SK-N-SH (cell line): Measurements from ENCODE around the gene CLDN18. TPM values are rescaled to one million over a fixed set of nuclear protein-coding genes. Genes with fewer than 3 reads are reported as not detected.

ENCODE experiments used
- CTCF ChIA-PET: fragments of 300-600, 350-600 bp; formaldehyde crosslinking; extraction: SDS; loops from one replicate; lab custom pipeline; 2021; lab: Yijun Ruan, JAX
- POLR2A ChIA-PET: fragments of 350-600 bp; sonication (Branson Sonifier 250); formaldehyde crosslinking; extraction: SDS; loops from one replicate; lab custom pipeline; 2020; ENCODE audit warnings: antibody characterized with exemption, inconsistent platforms; lab: Yijun Ruan, JAX
- DNase-seq: peaks from one replicate; pipeline ENCODE4 v3.0.0; 2012
- H2AFZ ChIP-seq: fragments of 200-600 bp; sonication (generic); 2 replicates; pipeline ENCODE4 v1.8.1; 2016; ENCODE audit warnings: antibody characterized with exemption, mild to moderate bottlenecking, low read depth
- H3F3A ChIP-seq: fragments of 200-600 bp; sonication (generic); replicated peaks from 2 replicates; pipeline ENCODE3; 2016; ENCODE audit warnings: antibody characterized with exemption, mild to moderate bottlenecking; ENCODE audit not compliant: insufficient read depth
- H3K27ac ChIP-seq, 2 experiments: fragments of 200-500 bp in 1 of 2; fragments of 200-600 bp in 1 of 2; sonication (Bioruptor generic) in 1 of 2; sonication (generic), shearing (Covaris generic) in 1 of 2; 2 replicates each; pipeline versions ENCODE4 v1.5.1 to v1.6.1; 2014 to 2016; ENCODE audit warnings: low read depth in 2 of 2, inconsistent platforms in 1 of 2, low read length in 1 of 2, mild to moderate bottlenecking in 1 of 2, mixed read lengths in 1 of 2
- H3K27me3 ChIP-seq: fragments of 200-600 bp; sonication (generic), shearing (Covaris generic); 2 replicates; pipeline ENCODE4 v1.6.1; 2016; ENCODE audit warnings: mixed run types; ENCODE audit not compliant: insufficient read depth
- H3K36me3 ChIP-seq, 2 experiments: fragments of 200-500 bp in 1 of 2; fragments of 200-600 bp in 1 of 2; sonication (Bioruptor generic) in 1 of 2; sonication (generic) in 1 of 2; replicated peaks in 1 of 2; 2 replicates each; pipeline versions ENCODE3 to v1.5.1; 2014 to 2016; ENCODE audit warnings: low read length in 1 of 2, mild to moderate bottlenecking in 1 of 2; ENCODE audit not compliant: insufficient read depth in 2 of 2, control insufficient read depth in 1 of 2
- H3K4me1 ChIP-seq, 2 experiments: fragments of 200-500 bp in 1 of 2; fragments of 200-600 bp in 1 of 2; sonication (Bioruptor generic) in 1 of 2; sonication (generic), shearing (Covaris generic) in 1 of 2; 2 replicates each; pipeline versions ENCODE4 v1.5.1 to v1.6.1; 2014 to 2016; ENCODE audit warnings: low read depth in 1 of 2, low read length in 1 of 2, mixed run types in 1 of 2; ENCODE audit not compliant: insufficient read depth in 2 of 2, control insufficient read depth in 1 of 2
- H3K4me2 ChIP-seq: fragments of 200-600 bp; sonication (generic), shearing (Covaris generic); 2 replicates; pipeline ENCODE4 v1.6.1; 2017; ENCODE audit warnings: mixed run types
- H3K4me3 ChIP-seq, 2 experiments: fragments of 200-500 bp in 1 of 2; fragments of 200-600 bp in 1 of 2; sonication (Bioruptor generic) in 1 of 2; sonication (generic), shearing (Covaris generic) in 1 of 2; 2 replicates each; pipeline versions ENCODE4 v1.5.1 to v1.8.1; 2014 to 2016; ENCODE audit warnings: low read depth in 2 of 2, inconsistent platforms in 1 of 2, low read length in 1 of 2, mild to moderate bottlenecking in 1 of 2, mixed read lengths in 1 of 2, moderate library complexity in 1 of 2
- H3K79me2 ChIP-seq: fragments of 200-600 bp; sonication (generic); 2 replicates; pipeline ENCODE4 v1.8.1; 2017; ENCODE audit warnings: mild to moderate bottlenecking; ENCODE audit not compliant: insufficient read depth
- H3K9ac ChIP-seq: fragments of 200-600 bp; sonication (generic); 2 replicates; pipeline ENCODE4 v1.6.1; 2017; ENCODE audit warnings: mixed run types
- H3K9me2 ChIP-seq: fragments of 200-600 bp; sonication (generic); 2 replicates; pipeline ENCODE4 v1.6.1; 2017; ENCODE audit warnings: mixed run types
- H3K9me3 ChIP-seq: fragments of 200-600 bp; sonication (generic); 2 replicates; pipeline ENCODE4 v1.6.1; 2017; ENCODE audit warnings: mixed run types, mild to moderate bottlenecking, moderate library complexity
- H4K20me1 ChIP-seq: fragments of 200-600 bp; sonication (generic); 2 replicates; pipeline ENCODE4 v1.6.1; 2017; ENCODE audit warnings: mild to moderate bottlenecking, mixed run types; ENCODE audit not compliant: insufficient read depth
- CHD2 ChIP-seq: fragments of 150-350 bp; IDR thresholded peaks from 2 replicates; pipeline ENCODE4 v1.6.1; 2018; ENCODE audit warnings: low read length; ENCODE audit not compliant: partially characterized antibody
- ELF1 ChIP-seq: IDR thresholded peaks from 2 replicates; pipeline ENCODE4 v1.4.0; 2012
- FOXJ3 ChIP-seq: sonication (generic); formaldehyde crosslinking; IDR thresholded peaks from 2 replicates; pipeline ENCODE4 v1.5.1; 2020; ENCODE audit warnings: mild to moderate bottlenecking, missing genetic modification reagents
- FOXM1 ChIP-seq: IDR thresholded peaks from 2 replicates; pipeline ENCODE4 v1.4.0; 2012; ENCODE audit warnings: low read depth, mild to moderate bottlenecking
- GABPA ChIP-seq: IDR thresholded peaks from 2 replicates; pipeline ENCODE4 v1.4.0; 2012; ENCODE audit warnings: low read depth, mild to moderate bottlenecking
- GATA2 ChIP-seq: sonication (generic); formaldehyde crosslinking; IDR thresholded peaks from 2 replicates; pipeline ENCODE4 v1.5.0; 2020; ENCODE audit warnings: mild to moderate bottlenecking, missing genetic modification reagents
- IRF3 ChIP-seq: fragments of 150-350 bp; IDR thresholded peaks from 2 replicates; pipeline ENCODE4 v1.6.1; 2016; ENCODE audit warnings: mild to moderate bottlenecking, low read depth, low read length
- JUND ChIP-seq: IDR thresholded peaks from 2 replicates; pipeline ENCODE4 v1.4.0; 2012
- MAX ChIP-seq: IDR thresholded peaks from 2 replicates; pipeline ENCODE4 v1.4.0; 2012; ENCODE audit warnings: low read depth
- MEF2A ChIP-seq: IDR thresholded peaks from 2 replicates; pipeline ENCODE4 v1.4.0; 2012; ENCODE audit warnings: low read depth, borderline replicate concordance
- MXI1 ChIP-seq: IDR thresholded peaks from 2 replicates; pipeline ENCODE4 v1.6.1; 2012; ENCODE audit warnings: mild to moderate bottlenecking, low read depth, low read length, improper control_type of control experiment
- NFIC ChIP-seq: IDR thresholded peaks from 2 replicates; pipeline ENCODE4 v1.4.0; 2012; ENCODE audit warnings: borderline replicate concordance
- REST ChIP-seq: IDR thresholded peaks from 2 replicates; pipeline ENCODE4 v1.6.1; 2012; ENCODE audit warnings: mild to moderate bottlenecking, low read depth, low read length, moderate library complexity
- RFX5 ChIP-seq: IDR thresholded peaks from 2 replicates; pipeline ENCODE4 v1.6.1; 2012; ENCODE audit warnings: mild to moderate bottlenecking, improper control_type of control experiment, low read length
- RXRA ChIP-seq: IDR thresholded peaks from 2 replicates; pipeline ENCODE4 v1.4.0; 2012; ENCODE audit warnings: low read depth, mild to moderate bottlenecking, borderline replicate concordance
- SMC3 ChIP-seq: IDR thresholded peaks from 2 replicates; pipeline ENCODE4 v1.6.1; 2012; ENCODE audit warnings: low read depth, low read length, improper control_type of control experiment
- TCF12 ChIP-seq: IDR thresholded peaks from 2 replicates; pipeline ENCODE4 v1.4.0; 2012
- USF1 ChIP-seq: IDR thresholded peaks from 2 replicates; pipeline ENCODE4 v1.4.0; 2012; ENCODE audit warnings: low read depth, borderline replicate concordance
- USF2 ChIP-seq: fragments of 150-350 bp; IDR thresholded peaks from 2 replicates; pipeline ENCODE4 v1.6.1; 2017; ENCODE audit warnings: antibody characterized with exemption, low read length, low read depth, borderline replicate concordance
- YY1 ChIP-seq: IDR thresholded peaks from 2 replicates; pipeline ENCODE4 v1.4.0; 2012; ENCODE audit warnings: low read depth, mild to moderate bottlenecking
- WGBS: methylation state at CpG from one replicate; pipeline ENCODE4 v1.1.6; 2017; ENCODE audit warnings: low lambda C conversion rate; 5-methylcytosine and 5-hydroxymethylcytosine counted together
- polyA plus RNA-seq, 3 experiments: library from polyadenylated mRNA; depleted of rRNA; stranded (reverse); fragments of >200 nt; gene quantifications; 2 replicates each; pipeline ENCODE4 v1.2.3, GENCODE V29; 2012

Gene CLDN18
- polyA plus RNA-seq, 1 of the 3 experiments (the other 2 are of a cell fraction), result not detected

- H3K27me3 ChIP-seq, result no peaks in the 10 kb centered on the region
- no peaks in the 10 kb centered on the region for H3F3A ChIP-seq
- no peak overlapping the region for H3K9ac ChIP-seq
- TF ChIP-seq RXRA (no peak), USF1 (no peak), REST (no peak), FOXJ3 (CRISPR knock-in tag) (no peak), JUND (no peak), IRF3 (no peak), FOXM1 (no peak), YY1 (no peak), TCF12 (no peak), MXI1 (no peak), CHD2 (no peak), ELF1 (no peak), MEF2A (no peak), NFIC (no peak), GABPA (no peak), GATA2 (CRISPR knock-in tag) (no peak), MAX (no peak), SMC3 (no peak), RFX5 (no peak), USF2 (no peak)
- ChIA-PET CTCF (interaction anchor here (1.1 to 1.8 kb wide), 2 partner anchors 10 to 36 kb away, joined by 3 to 5 read pairs; no protein-coding TSS in a partner anchor), POLR2A (no interaction called here)
- no peak overlapping the region for H3K4me2 ChIP-seq
- H3K79me2 ChIP-seq, result no peaks in the 10 kb centered on the region
- no peak overlapping the region for H3K4me3 ChIP-seq
- no peaks in the 10 kb centered on the region for H3K4me1 ChIP-seq
- no peaks in the 10 kb centered on the region for H3K9me3 ChIP-seq
- H3K36me3 ChIP-seq, result no peaks in the 10 kb centered on the region
- 89% methylated on average over 2 of the region's 2 CpGs for WGBS
- no peak for DNase-seq
- no peaks in the 10 kb centered on the region for H4K20me1 ChIP-seq
- H2AFZ ChIP-seq, result no peak overlapping the region
- no peaks in the 10 kb centered on the region for H3K9me2 ChIP-seq
- no peak overlapping the region for H3K27ac ChIP-seq
These were observed 6.1 kb downstream of the CLDN18 start for GRCh38 chr3:138016065-138016464.
